ENCODE measurements around the gene CACNB3. TPM values are rescaled to one million over a fixed set of nuclear protein-coding genes. Genes with fewer than 3 reads are reported as not detected.
A peak's percentile ranks its signal among the peaks of the same experiment; 100 is the strongest.

Gene CACNB3
- total and polyA plus RNA-seq, 2 of the 13 experiments (the other 11 are each of a cell fraction or from before 2014, with no cell fraction given), result 0.29 to 0.54 TPM

DNA sequence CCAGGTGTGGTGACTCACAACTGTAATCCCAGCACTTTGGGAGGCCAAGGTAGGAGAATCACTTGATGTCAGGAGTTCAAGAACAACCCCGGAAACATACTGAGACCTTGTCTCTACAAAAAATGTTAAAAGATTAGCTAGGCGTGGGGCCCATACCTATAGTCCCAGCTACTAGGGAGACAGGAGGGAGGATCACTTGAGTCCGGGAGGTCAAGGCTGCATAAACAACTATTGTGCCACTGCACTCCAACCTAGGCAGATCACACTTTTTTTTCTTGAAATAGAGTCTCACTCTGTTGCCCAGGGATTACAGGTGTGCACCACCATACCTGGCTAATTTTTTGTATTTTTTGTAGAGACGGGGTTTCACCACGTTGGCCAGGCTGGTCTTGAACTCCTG lies 41.3 kb downstream of the CACNB3 start (continued):
- TF ChIP-seq AFF4 (CRISPR knock-in tag; IDR thresholded peaks at IDR 0.05) (no peak), FOXO1 (CRISPR knock-in tag; IDR thresholded peaks at IDR 0.05) (0 out of 2 replicates have a peak, but pooled peaks have one; percentile 25), U2AF1 (optimal IDR thresholded peaks at IDR 0.05; ENCODE audit: low read depth, low read length) (no peak), RARA (CRISPR knock-in tag; IDR thresholded peaks at IDR 0.05) (peak; percentile 66), SOX6 (IDR thresholded peaks at IDR 0.05) (no peak), SOX6 (CRISPR knock-in tag; IDR thresholded peaks at IDR 0.05) (peak; percentile 47), ZNF33B (CRISPR knock-in tag; IDR thresholded peaks at IDR 0.05) (no peak), PHF20 (CRISPR knock-in tag; IDR thresholded peaks at IDR 0.05) (no peak), RFX1 (IDR thresholded peaks at IDR 0.05) (no peak), FOXC1 (CRISPR knock-in tag; IDR thresholded peaks at IDR 0.05; ENCODE audit: borderline replicate concordance) (no peak), DRAP1 (CRISPR knock-in tag; IDR thresholded peaks at IDR 0.05) (no peak), JARID2 (CRISPR knock-in tag; IDR thresholded peaks at IDR 0.05; ENCODE audit: insufficient replicate concordance) (no peak), ZNF362 (CRISPR knock-in tag; IDR thresholded peaks at IDR 0.05; ENCODE audit: borderline replicate concordance) (peak; percentile 87), FIP1L1 (IDR thresholded peaks at IDR 0.05; ENCODE audit: borderline replicate concordance, insufficient read depth, low read depth, low read length) (no peak), SIN3B (IDR thresholded peaks at IDR 0.05; ENCODE audit: low read length) (no peak), ZNF10 (CRISPR knock-in tag; IDR thresholded peaks at IDR 0.05; ENCODE audit: borderline replicate concordance, low read depth) (no peak), GATAD1 (CRISPR knock-in tag; IDR thresholded peaks at IDR 0.05) (no peak), SP5 (CRISPR knock-in tag; IDR thresholded peaks at IDR 0.05; ENCODE audit: borderline replicate concordance, low read depth) (peak; percentile 40; the same call in 1 of the 2 replicates)
- TF ChIP-seq, protein P1, sequence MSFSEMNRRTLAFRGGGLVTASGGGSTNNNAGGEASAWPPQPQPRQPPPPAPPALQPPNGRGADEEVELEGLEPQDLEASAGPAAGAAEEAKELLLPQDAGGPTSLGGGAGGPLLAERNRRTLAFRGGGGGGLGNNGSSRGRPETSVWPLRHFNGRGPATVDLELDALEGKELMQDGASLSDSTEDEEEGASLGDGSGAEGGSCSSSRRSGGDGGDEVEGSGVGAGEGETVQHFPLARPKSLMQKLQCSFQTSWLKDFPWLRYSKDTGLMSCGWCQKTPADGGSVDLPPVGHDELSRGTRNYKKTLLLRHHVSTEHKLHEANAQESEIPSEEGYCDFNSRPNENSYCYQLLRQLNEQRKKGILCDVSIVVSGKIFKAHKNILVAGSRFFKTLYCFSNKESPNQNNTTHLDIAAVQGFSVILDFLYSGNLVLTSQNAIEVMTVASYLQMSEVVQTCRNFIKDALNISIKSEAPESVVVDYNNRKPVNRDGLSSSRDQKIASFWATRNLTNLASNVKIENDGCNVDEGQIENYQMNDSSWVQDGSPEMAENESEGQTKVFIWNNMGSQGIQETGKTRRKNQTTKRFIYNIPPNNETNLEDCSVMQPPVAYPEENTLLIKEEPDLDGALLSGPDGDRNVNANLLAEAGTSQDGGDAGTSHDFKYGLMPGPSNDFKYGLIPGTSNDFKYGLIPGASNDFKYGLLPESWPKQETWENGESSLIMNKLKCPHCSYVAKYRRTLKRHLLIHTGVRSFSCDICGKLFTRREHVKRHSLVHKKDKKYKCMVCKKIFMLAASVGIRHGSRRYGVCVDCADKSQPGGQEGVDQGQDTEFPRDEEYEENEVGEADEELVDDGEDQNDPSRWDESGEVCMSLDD (CRISPR knock-in tag; IDR thresholded peaks at IDR 0.05; ENCODE audit: borderline replicate concordance), result no peak
- TF ChIP-seq, protein P2, sequence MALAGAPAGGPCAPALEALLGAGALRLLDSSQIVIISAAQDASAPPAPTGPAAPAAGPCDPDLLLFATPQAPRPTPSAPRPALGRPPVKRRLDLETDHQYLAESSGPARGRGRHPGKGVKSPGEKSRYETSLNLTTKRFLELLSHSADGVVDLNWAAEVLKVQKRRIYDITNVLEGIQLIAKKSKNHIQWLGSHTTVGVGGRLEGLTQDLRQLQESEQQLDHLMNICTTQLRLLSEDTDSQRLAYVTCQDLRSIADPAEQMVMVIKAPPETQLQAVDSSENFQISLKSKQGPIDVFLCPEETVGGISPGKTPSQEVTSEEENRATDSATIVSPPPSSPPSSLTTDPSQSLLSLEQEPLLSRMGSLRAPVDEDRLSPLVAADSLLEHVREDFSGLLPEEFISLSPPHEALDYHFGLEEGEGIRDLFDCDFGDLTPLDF (CRISPR knock-in tag; IDR thresholded peaks at IDR 0.05), result no peak
